GM20431 (cell line): ENCODE results near the gene NCKAP1.
"Not testable (repeated sequence)": the region's sequence is repeated elsewhere in the genome, so short reads cannot be mapped to it uniquely, and the experiment has no call there.

Experiments
- in situ Hi-C: fragments of 300-500 bp; cut with MseI, MboI; formaldehyde crosslinking; loops from one replicate; pipeline ENCODE4 v1.15.0; 2020; ENCODE audit warnings: low sequenced_read_pairs; ENCODE audit not compliant: unreplicated experiment

The NCKAP1 gene

GRCh38 chr2:182890305-182890704, 148.0 kb downstream of the NCKAP1 start:
- in situ Hi-C loops, result no loop called here

GRCh38 chr2:182887753-182888415, 150.4 kb downstream of the NCKAP1 start:
- in situ Hi-C loops, result no loop called here

- in situ Hi-C loops, result no loop called here
Observed at GRCh38 chr2:182887093-182887492, 151.2 kb downstream of the NCKAP1 start.

GRCh38 chr2:182885771-182886170, 152.5 kb downstream of the NCKAP1 start:
- in situ Hi-C loops, result no loop called here

GRCh38 chr2:182883451-182883850, 154.8 kb downstream of the NCKAP1 start:
- in situ Hi-C loops, result no loop called here

GRCh38 chr2:182880100-182880499, 158.2 kb downstream of the NCKAP1 start:
- in situ Hi-C loops, result not testable (repeated sequence)

- in situ Hi-C loops, result not testable (repeated sequence)
Observed at GRCh38 chr2:182876653-182877052, 161.6 kb downstream of the NCKAP1 start.

- in situ Hi-C loops, result no loop called here
Observed at GRCh38 chr2:182870227-182870626, 168.0 kb downstream of the NCKAP1 start.

- in situ Hi-C loops, result no loop called here
Observed at GRCh38 chr2:182868054-182868796, 170.0 kb downstream of the NCKAP1 start.

- in situ Hi-C loops, result no loop called here
Observed at GRCh38 chr2:182867426-182868053, 170.7 kb downstream of the NCKAP1 start.

GRCh38 chr2:182866461-182867406, 171.5 kb downstream of the NCKAP1 start, which contains the start of gene FRZB:
Gene FRZB (minus strand): TSS chr2:182866637. CDS start chr2:182866552, 85 bp downstream.
- in situ Hi-C loops, result no loop called here

- in situ Hi-C loops, result no loop called here
Observed at GRCh38 chr2:182866095-182866460, 172.2 kb downstream of the NCKAP1 start.

GRCh38 chr2:182864949-182865570, 173.2 kb downstream of the NCKAP1 start:
- in situ Hi-C loops, result no loop called here

GRCh38 chr2:182863642-182864041, 174.6 kb downstream of the NCKAP1 start:
- in situ Hi-C loops, result no loop called here

GRCh38 chr2:182862091-182862490, 176.2 kb downstream of the NCKAP1 start:
- in situ Hi-C loops, result no loop called here

- in situ Hi-C loops, result no loop called here
Observed at GRCh38 chr2:182860858-182861257, 177.4 kb downstream of the NCKAP1 start.
